WTC11 (cell line): ENCODE data around the gene SNCAIP. TPM values are rescaled to one million over a fixed set of nuclear protein-coding genes. Genes with fewer than 3 reads are reported as not detected.
"Not testable (repeated sequence)": the region's sequence is repeated elsewhere in the genome, so short reads cannot be mapped to it uniquely, and the experiment has no call there.

Experiments used
- ATAC-seq: fragments of 200-7000 bp; cut with Tn5 transposase; 2 replicates; pipeline ENCODE4 v1.10.0; 2021; ENCODE audit warnings: mild to moderate bottlenecking, moderate library complexity
- CTCF ChIA-PET: fragments of 300-600 bp; sonication (Branson Sonifier 250); formaldehyde crosslinking; loops from one replicate; lab custom pipeline; 2021; ENCODE audit warnings: antibody characterized with exemption; lab: Charles Lee
- POLR2A ChIA-PET: fragments of 350-600 bp; sonication (Branson Sonifier 250); formaldehyde crosslinking; loops from one replicate; lab custom pipeline; 2021; ENCODE audit warnings: antibody characterized with exemption; lab: Charles Lee
- DNase-seq: peaks from one replicate; pipeline ENCODE4 v3.0.0; 2021; ENCODE audit warnings: low spot score
- H3K27ac Mint-ChIP-seq: 2 replicates; pipeline ENCODE4 v1.8.0; 2021; ENCODE audit warnings: mixed read lengths
- H3K27me3 Mint-ChIP-seq: 2 replicates; pipeline ENCODE4 v1.8.0; 2021; ENCODE audit warnings: low read depth, mild to moderate bottlenecking, moderate library complexity, mixed read lengths
- H3K36me3 Mint-ChIP-seq: 2 replicates; pipeline ENCODE4 v1.8.0; 2021; ENCODE audit warnings: mixed read lengths
- H3K4me1 Mint-ChIP-seq: 2 replicates; pipeline ENCODE4 v1.8.0; 2022; ENCODE audit warnings: mixed read lengths
- H3K4me3 Mint-ChIP-seq: 2 replicates; pipeline ENCODE4 v1.8.0; 2021; ENCODE audit warnings: mild to moderate bottlenecking, moderate library complexity, mixed read lengths
- H3K9me3 Mint-ChIP-seq: 2 replicates; pipeline ENCODE4 v1.8.0; 2021; ENCODE audit warnings: mixed read lengths
- ELF4 ChIP-seq: sonication (generic); formaldehyde crosslinking; IDR thresholded peaks from 2 replicates; pipeline ENCODE4 v1.8.1; 2022; ENCODE audit warnings: low read depth, mild to moderate bottlenecking, moderate library complexity, missing genetic modification reagents
- FOXK1 ChIP-seq: sonication (generic); formaldehyde crosslinking; IDR thresholded peaks from 2 replicates; pipeline ENCODE4 v1.8.0; 2022; ENCODE audit warnings: mild to moderate bottlenecking, moderate library complexity, missing genetic modification reagents
- HMGXB4 ChIP-seq: sonication (generic); formaldehyde crosslinking; IDR thresholded peaks from 2 replicates; pipeline ENCODE4 v1.8.1; 2023; ENCODE audit warnings: mild to moderate bottlenecking, moderate library complexity, missing genetic modification reagents
- IRF2 ChIP-seq: sonication (generic); formaldehyde crosslinking; IDR thresholded peaks from 2 replicates; pipeline ENCODE4 v1.8.0; 2022; ENCODE audit warnings: low read depth, missing genetic modification reagents, borderline replicate concordance
- JAZF1 ChIP-seq: fragments of 250-450 bp; sonication (Bioruptor Pico); IDR thresholded peaks from 2 replicates; pipeline ENCODE4 v1.9.0; 2021; ENCODE audit warnings: moderate library complexity, mild to moderate bottlenecking, inconsistent platforms
- MAX ChIP-seq: sonication (generic); formaldehyde crosslinking; IDR thresholded peaks from 2 replicates; pipeline ENCODE4 v1.8.0; 2022; ENCODE audit warnings: mild to moderate bottlenecking, missing genetic modification reagents
- NFYB ChIP-seq: sonication (generic); formaldehyde crosslinking; conservative IDR thresholded peaks from 2 replicates; pipeline ENCODE4 v1.8.0; 2022; ENCODE audit warnings: low read depth, missing genetic modification reagents
- RORB ChIP-seq: fragments of 250-450 bp; sonication (Bioruptor Pico); IDR thresholded peaks from 2 replicates; pipeline ENCODE4 v1.9.0; 2021; ENCODE audit warnings: mild to moderate bottlenecking
- TCF7 ChIP-seq: sonication (generic); formaldehyde crosslinking; IDR thresholded peaks from 2 replicates; pipeline ENCODE4 v1.8.0; 2022; ENCODE audit warnings: mild to moderate bottlenecking, low read depth, missing genetic modification reagents, moderate library complexity
- TEAD4 ChIP-seq: sonication (generic); formaldehyde crosslinking; IDR thresholded peaks from 2 replicates; pipeline ENCODE4 v1.8.0; 2022; ENCODE audit warnings: mild to moderate bottlenecking, missing genetic modification reagents
- USF1 ChIP-seq: sonication (generic); formaldehyde crosslinking; IDR thresholded peaks from 2 replicates; pipeline ENCODE4 v1.8.0; 2022; ENCODE audit warnings: mild to moderate bottlenecking, missing genetic modification reagents
- USF2 ChIP-seq: sonication (generic); formaldehyde crosslinking; IDR thresholded peaks from 2 replicates; pipeline ENCODE4 v1.8.1; 2023; ENCODE audit warnings: mild to moderate bottlenecking, missing genetic modification reagents, moderate library complexity
- ZBTB21 ChIP-seq: sonication (generic); formaldehyde crosslinking; IDR thresholded peaks from 2 replicates; pipeline ENCODE4 v1.8.1; 2023; ENCODE audit warnings: mild to moderate bottlenecking, missing genetic modification reagents, borderline replicate concordance
- ZNF281 ChIP-seq: sonication (generic); formaldehyde crosslinking; IDR thresholded peaks from 2 replicates; pipeline ENCODE4 v1.8.0; 2023; ENCODE audit warnings: mild to moderate bottlenecking, missing genetic modification reagents
- ZNF396 ChIP-seq: fragments of 250-450 bp; sonication (Bioruptor Pico); IDR thresholded peaks from 2 replicates; pipeline ENCODE4 v1.8.0; 2021; ENCODE audit warnings: mild to moderate bottlenecking, moderate library complexity, borderline replicate concordance
- ZNF416 ChIP-seq: fragments of 250-450 bp; sonication (Bioruptor Pico); IDR thresholded peaks from 2 replicates; pipeline ENCODE4 v1.9.0; 2021; ENCODE audit warnings: mild to moderate bottlenecking, inconsistent platforms
- total RNA-seq: library from RNA; stranded (reverse); gene quantifications from 3 replicates; pipeline ENCODE4 v1.2.3, GENCODE V29; 2021
- TF ChIP-seq, protein P1 (sequence below): sonication (generic); formaldehyde crosslinking; conservative IDR thresholded peaks from 2 replicates; pipeline ENCODE4 v1.8.1; 2022; ENCODE audit warnings: mild to moderate bottlenecking, missing genetic modification reagents
- TF ChIP-seq, protein P2 (sequence below): sonication (generic); formaldehyde crosslinking; IDR thresholded peaks from 2 replicates; pipeline ENCODE4 v1.8.0; 2022; ENCODE audit warnings: mild to moderate bottlenecking, missing genetic modification reagents
- TF ChIP-seq, protein P3 (sequence below): sonication (generic); formaldehyde crosslinking; IDR thresholded peaks from 2 replicates; pipeline ENCODE4 v1.8.1; 2022; ENCODE audit warnings: mild to moderate bottlenecking, missing genetic modification reagents, moderate library complexity, borderline replicate concordance
- TF ChIP-seq, protein P4 (sequence below): fragments of 200-600 bp; IDR thresholded peaks from 2 replicates; pipeline ENCODE4 v1.8.0; 2022; ENCODE audit warnings: antibody characterized with exemption

SNCAIP gene
- total RNA-seq, 1 experiment from 2014 or later = 10.0 TPM

DNA sequence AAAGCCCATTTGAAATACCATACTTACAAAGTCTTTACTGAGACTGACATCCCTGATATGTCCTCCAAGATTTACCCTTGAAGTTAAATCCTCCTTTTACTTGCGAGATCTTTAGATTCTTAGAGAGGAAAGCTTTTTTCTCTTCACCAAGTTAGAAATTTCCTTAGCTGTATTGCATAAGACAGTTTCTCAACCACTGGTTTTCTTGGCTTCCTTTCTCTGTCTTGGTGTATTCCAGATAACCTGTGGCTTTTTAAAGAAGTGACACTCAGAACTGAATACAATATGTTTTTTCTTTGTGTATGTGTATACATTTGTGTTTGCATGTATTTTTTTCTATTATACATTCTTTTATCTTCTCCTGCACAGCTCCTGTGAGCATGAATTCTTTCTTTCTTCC lies 65.0 kb downstream of the SNCAIP start (continued):
- TF ChIP-seq, protein P1, sequence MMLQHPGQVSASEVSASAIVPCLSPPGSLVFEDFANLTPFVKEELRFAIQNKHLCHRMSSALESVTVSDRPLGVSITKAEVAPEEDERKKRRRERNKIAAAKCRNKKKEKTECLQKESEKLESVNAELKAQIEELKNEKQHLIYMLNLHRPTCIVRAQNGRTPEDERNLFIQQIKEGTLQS (CRISPR knock-in tag) = no peak
- no peak for TF ChIP-seq ZBTB21 (CRISPR knock-in tag)
- no peak for TF ChIP-seq JAZF1 (CRISPR knock-in tag)
- TF ChIP-seq HMGXB4 (CRISPR knock-in tag) = no peak
- TF ChIP-seq TEAD4 (CRISPR knock-in tag) = no peak
- TF ChIP-seq, protein P2, sequence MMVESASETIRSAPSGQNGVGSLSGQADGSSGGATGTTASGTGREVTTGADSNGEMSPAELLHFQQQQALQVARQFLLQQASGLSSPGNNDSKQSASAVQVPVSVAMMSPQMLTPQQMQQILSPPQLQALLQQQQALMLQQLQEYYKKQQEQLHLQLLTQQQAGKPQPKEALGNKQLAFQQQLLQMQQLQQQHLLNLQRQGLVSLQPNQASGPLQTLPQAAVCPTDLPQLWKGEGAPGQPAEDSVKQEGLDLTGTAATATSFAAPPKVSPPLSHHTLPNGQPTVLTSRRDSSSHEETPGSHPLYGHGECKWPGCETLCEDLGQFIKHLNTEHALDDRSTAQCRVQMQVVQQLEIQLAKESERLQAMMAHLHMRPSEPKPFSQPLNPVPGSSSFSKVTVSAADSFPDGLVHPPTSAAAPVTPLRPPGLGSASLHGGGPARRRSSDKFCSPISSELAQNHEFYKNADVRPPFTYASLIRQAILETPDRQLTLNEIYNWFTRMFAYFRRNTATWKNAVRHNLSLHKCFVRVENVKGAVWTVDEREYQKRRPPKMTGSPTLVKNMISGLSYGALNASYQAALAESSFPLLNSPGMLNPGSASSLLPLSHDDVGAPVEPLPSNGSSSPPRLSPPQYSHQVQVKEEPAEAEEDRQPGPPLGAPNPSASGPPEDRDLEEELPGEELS = no peak
- no peak for TF ChIP-seq ZNF416 (CRISPR knock-in tag)
- TF ChIP-seq, all 79 proteins: peak for 0

- peaks cover 15% of the 10 kb centered on the region for H3K36me3 Mint-ChIP-seq
- ATAC-seq, H3K27me3 Mint-ChIP-seq, POLR2A ChIA-PET, CTCF ChIA-PET, H3K27ac Mint-ChIP-seq: not testable (repeated sequence)
- peak overlapping the region; percentile 49 for H3K4me3 Mint-ChIP-seq
- peaks cover 29% of the 10 kb centered on the region for H3K4me1 Mint-ChIP-seq
- peaks cover 15% of the 10 kb centered on the region for H3K9me3 Mint-ChIP-seq
- DNase-seq = peak; percentile 59
- TF ChIP-seq FOXK1 (peak; percentile 60; the same call in 1 of the 2 replicates), ZNF281 (CRISPR knock-in tag) (peak; percentile 68; the same call in 1 of the 2 replicates)
Measured at GRCh38 chr5:122382938-122383337, 70.9 kb downstream of the SNCAIP start.

- H3K9me3 Mint-ChIP-seq = peaks cover 15% of the 10 kb centered on the region
- CTCF ChIA-PET = no interaction called here
- no peak for ATAC-seq
Measured at GRCh38 chr5:122384739-122385235, 72.8 kb downstream of the SNCAIP start.

GRCh38 chr5:122385286-122385685 lies 73.2 kb downstream of the SNCAIP start:
- Mint-ChIP-seq H3K27ac (no peak overlapping the region), H3K4me3 (no peak overlapping the region), H3K4me1 (peaks cover 37% of the 10 kb centered on the region), H3K36me3 (peaks cover 12% of the 10 kb centered on the region), H3K9me3 (peaks cover 15% of the 10 kb centered on the region), H3K27me3 (no peaks in the 10 kb centered on the region; the same call in 1 of the 2 replicates)
- ChIA-PET CTCF (no interaction called here), POLR2A (no interaction called here)
- no peak for ATAC-seq
- DNase-seq = no peak
- TF ChIP-seq RORB (CRISPR knock-in tag) (no peak), MAX (no peak), USF2 (no peak), ZNF416 (CRISPR knock-in tag) (no peak), NFYB (CRISPR knock-in tag) (no peak), USF1 (no peak)
- TF ChIP-seq, protein P3, sequence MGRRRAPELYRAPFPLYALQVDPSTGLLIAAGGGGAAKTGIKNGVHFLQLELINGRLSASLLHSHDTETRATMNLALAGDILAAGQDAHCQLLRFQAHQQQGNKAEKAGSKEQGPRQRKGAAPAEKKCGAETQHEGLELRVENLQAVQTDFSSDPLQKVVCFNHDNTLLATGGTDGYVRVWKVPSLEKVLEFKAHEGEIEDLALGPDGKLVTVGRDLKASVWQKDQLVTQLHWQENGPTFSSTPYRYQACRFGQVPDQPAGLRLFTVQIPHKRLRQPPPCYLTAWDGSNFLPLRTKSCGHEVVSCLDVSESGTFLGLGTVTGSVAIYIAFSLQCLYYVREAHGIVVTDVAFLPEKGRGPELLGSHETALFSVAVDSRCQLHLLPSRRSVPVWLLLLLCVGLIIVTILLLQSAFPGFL (CRISPR knock-in tag) = no peak
- TF ChIP-seq, protein P4, sequence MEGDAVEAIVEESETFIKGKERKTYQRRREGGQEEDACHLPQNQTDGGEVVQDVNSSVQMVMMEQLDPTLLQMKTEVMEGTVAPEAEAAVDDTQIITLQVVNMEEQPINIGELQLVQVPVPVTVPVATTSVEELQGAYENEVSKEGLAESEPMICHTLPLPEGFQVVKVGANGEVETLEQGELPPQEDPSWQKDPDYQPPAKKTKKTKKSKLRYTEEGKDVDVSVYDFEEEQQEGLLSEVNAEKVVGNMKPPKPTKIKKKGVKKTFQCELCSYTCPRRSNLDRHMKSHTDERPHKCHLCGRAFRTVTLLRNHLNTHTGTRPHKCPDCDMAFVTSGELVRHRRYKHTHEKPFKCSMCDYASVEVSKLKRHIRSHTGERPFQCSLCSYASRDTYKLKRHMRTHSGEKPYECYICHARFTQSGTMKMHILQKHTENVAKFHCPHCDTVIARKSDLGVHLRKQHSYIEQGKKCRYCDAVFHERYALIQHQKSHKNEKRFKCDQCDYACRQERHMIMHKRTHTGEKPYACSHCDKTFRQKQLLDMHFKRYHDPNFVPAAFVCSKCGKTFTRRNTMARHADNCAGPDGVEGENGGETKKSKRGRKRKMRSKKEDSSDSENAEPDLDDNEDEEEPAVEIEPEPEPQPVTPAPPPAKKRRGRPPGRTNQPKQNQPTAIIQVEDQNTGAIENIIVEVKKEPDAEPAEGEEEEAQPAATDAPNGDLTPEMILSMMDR = no peak

More at GRCh38 chr5:122384739-122385235, 72.8 kb downstream of the SNCAIP start:
- H3K4me3 Mint-ChIP-seq = no peak overlapping the region
- peaks cover 35% of the 10 kb centered on the region for H3K4me1 Mint-ChIP-seq
- H3K27ac Mint-ChIP-seq = no peak overlapping the region
- POLR2A ChIA-PET = no interaction called here
- TF ChIP-seq TCF7 (no peak), ZNF396 (CRISPR knock-in tag) (no peak), IRF2 (no peak), ELF4 (CRISPR knock-in tag) (no peak)
- TF ChIP-seq, all 79 proteins: peak for 0
- H3K27me3 Mint-ChIP-seq = no peaks in the 10 kb centered on the region; the same call in 1 of the 2 replicates
- no peak for DNase-seq
- peaks cover 15% of the 10 kb centered on the region for H3K36me3 Mint-ChIP-seq
